ENCODE measurements around the gene NFAM1.

The NFAM1 gene

GRCh38 chr22:42451499-42452145, 19.4 kb upstream of the NFAM1 start:
- DNase-seq (ENCODE audit: low read depth) = no peak
- no peak overlapping the region for H3K4me3 ChIP-seq (ENCODE audit: control insufficient read depth, low read depth, low read length)
- TF ChIP-seq CTCF (conservative IDR thresholded peaks at IDR 0.05; ENCODE audit: control insufficient read depth, insufficient read depth, low read depth, low read length) = no peak

GRCh38 chr22:42450862-42451261, 18.7 kb upstream of the NFAM1 start:
- H3K4me3 ChIP-seq (ENCODE audit: control insufficient read depth, low read depth, low read length) = no peak overlapping the region
- no peak for TF ChIP-seq CTCF (conservative IDR thresholded peaks at IDR 0.05; ENCODE audit: control insufficient read depth, insufficient read depth, low read depth, low read length)
- DNase-seq (ENCODE audit: low read depth) = no peak

- TF ChIP-seq CTCF (conservative IDR thresholded peaks at IDR 0.05; ENCODE audit: control insufficient read depth, insufficient read depth, low read depth, low read length) = no peak
- DNase-seq (ENCODE audit: low read depth) = no peak
- H3K4me3 ChIP-seq (ENCODE audit: control insufficient read depth, low read depth, low read length) = no peak overlapping the region
These were observed 13.9 kb upstream of the NFAM1 start for GRCh38 chr22:42446151-42446550.

GRCh38 chr22:42444077-42444904, 12.1 kb upstream of the NFAM1 start:
- peak; percentile 89 for DNase-seq (ENCODE audit: low read depth)
- peak overlapping the region; percentile 43 for H3K4me3 ChIP-seq (ENCODE audit: control insufficient read depth, low read depth, low read length)
- peak; percentile 65 for TF ChIP-seq CTCF (conservative IDR thresholded peaks at IDR 0.05; ENCODE audit: control insufficient read depth, insufficient read depth, low read depth, low read length)

- TF ChIP-seq CTCF (conservative IDR thresholded peaks at IDR 0.05; ENCODE audit: control insufficient read depth, insufficient read depth, low read depth, low read length) = no peak
- H3K4me3 ChIP-seq (ENCODE audit: control insufficient read depth, low read depth, low read length) = no peak overlapping the region
- DNase-seq (ENCODE audit: low read depth) = no peak
These were observed 11.3 kb upstream of the NFAM1 start for GRCh38 chr22:42443240-42444076.

- TF ChIP-seq CTCF (conservative IDR thresholded peaks at IDR 0.05; ENCODE audit: control insufficient read depth, insufficient read depth, low read depth, low read length) = no peak
- no peak for DNase-seq (ENCODE audit: low read depth)
- H3K4me3 ChIP-seq (ENCODE audit: control insufficient read depth, low read depth, low read length) = no peak overlapping the region
These were observed 10.5 kb upstream of the NFAM1 start for GRCh38 chr22:42442748-42443147.

Data from fibroblast of mammary gland (primary cell).